H1 (cell line): Measurements from ENCODE around the gene NXPH3.

Source experiments
- BRCA1 ChIP-seq: IDR thresholded peaks from 2 replicates; pipeline ENCODE4 v1.6.1; 2012; ENCODE audit warnings: low read depth, low read length, improper control_type of control experiment
- EZH2 ChIP-seq: fragments of 200-600 bp; sonication (generic); IDR thresholded peaks from 2 replicates; pipeline ENCODE4 v1.7.1; 2012; ENCODE audit warnings: low read depth, mild to moderate bottlenecking, moderate library complexity, low read length, inconsistent platforms; ENCODE audit not compliant: severe bottlenecking
- POLR2A ChIP-seq, 2 experiments: IDR thresholded peaks; 1 replicate in 1 of 2; 2 replicates in 1 of 2; pipeline ENCODE4 v1.6.1; 2011; ENCODE audit warnings: low read depth in 2 of 2, low read length in 2 of 2, mild to moderate bottlenecking in 2 of 2; ENCODE audit errors: control extremely low read depth in 1 of 2
- TF ChIP-seq, protein P1 (sequence below), 3 experiments: IDR thresholded peaks; 1 replicate in 2 of 3; 2 replicates in 1 of 3; pipeline versions ENCODE4 v1.5.1 to v1.6.1; 2011; ENCODE audit warnings: low read length in 3 of 3, mild to moderate bottlenecking in 3 of 3, inconsistent platforms in 2 of 3, low read depth in 1 of 3, moderate library complexity in 1 of 3; ENCODE audit not compliant: insufficient read depth in 1 of 3; ENCODE audit errors: control extremely low read depth in 1 of 3

DNA sequence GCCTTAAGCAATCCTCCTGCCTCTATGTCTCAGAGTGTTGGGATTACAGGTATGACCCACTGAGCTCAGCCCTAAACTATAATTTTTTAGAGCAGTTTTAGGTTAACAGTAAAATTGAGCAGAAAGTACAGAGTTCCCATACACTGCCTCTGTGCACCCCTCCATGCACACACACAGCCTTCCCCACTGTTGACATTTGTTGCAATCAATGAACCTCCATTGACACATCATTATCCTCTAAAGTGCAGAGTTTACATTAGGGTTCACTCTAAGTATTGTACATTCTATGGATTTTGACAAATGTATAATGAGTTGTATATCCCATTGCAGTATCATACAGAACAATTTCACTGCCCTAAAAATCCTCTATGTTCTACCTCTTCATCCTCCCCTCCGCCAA, 45.6 kb upstream of the NXPH3 start:
- TF ChIP-seq, protein P1, sequence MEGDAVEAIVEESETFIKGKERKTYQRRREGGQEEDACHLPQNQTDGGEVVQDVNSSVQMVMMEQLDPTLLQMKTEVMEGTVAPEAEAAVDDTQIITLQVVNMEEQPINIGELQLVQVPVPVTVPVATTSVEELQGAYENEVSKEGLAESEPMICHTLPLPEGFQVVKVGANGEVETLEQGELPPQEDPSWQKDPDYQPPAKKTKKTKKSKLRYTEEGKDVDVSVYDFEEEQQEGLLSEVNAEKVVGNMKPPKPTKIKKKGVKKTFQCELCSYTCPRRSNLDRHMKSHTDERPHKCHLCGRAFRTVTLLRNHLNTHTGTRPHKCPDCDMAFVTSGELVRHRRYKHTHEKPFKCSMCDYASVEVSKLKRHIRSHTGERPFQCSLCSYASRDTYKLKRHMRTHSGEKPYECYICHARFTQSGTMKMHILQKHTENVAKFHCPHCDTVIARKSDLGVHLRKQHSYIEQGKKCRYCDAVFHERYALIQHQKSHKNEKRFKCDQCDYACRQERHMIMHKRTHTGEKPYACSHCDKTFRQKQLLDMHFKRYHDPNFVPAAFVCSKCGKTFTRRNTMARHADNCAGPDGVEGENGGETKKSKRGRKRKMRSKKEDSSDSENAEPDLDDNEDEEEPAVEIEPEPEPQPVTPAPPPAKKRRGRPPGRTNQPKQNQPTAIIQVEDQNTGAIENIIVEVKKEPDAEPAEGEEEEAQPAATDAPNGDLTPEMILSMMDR (IDR thresholded peaks at IDR 0.05; ENCODE audit: control extremely low read depth in 1 of 3, insufficient read depth in 1 of 3, low read depth in 1 of 3, low read length in 3 of 3) = no peak
- TF ChIP-seq POLR2A (IDR thresholded peaks at IDR 0.05; ENCODE audit: control extremely low read depth in 1 of 2, low read depth in 2 of 2, low read length in 2 of 2) (no peak), BRCA1 (no peak), EZH2 (no peak)
